Stimulated activated naive CD4-positive, alpha-beta T cell treated with Interleukin-2 at 50 U/mL for 16 hours (primary cell): ENCODE data around the gene TRIM8.

ENCODE experiments used
- DNase-seq: peaks from one replicate; lab custom pipeline; 2025; lab: John Stamatoyannopoulos, UW

The TRIM8 gene

GRCh38 chr10:102616066-102616770 lies 28.1 kb upstream of the TRIM8 start:
- DNase-seq = no peak

- DNase-seq = no peak
These were observed 27.2 kb upstream of the TRIM8 start for GRCh38 chr10:102617041-102617440.

GRCh38 chr10:102617816-102618215 lies 26.5 kb upstream of the TRIM8 start:
- no peak for DNase-seq

GRCh38 chr10:102619281-102619981 lies 24.8 kb upstream of the TRIM8 start:
- DNase-seq = no peak

- DNase-seq = no peak
These were observed 24.1 kb upstream of the TRIM8 start for GRCh38 chr10:102620138-102620590.

- DNase-seq = no peak
These were observed 23.5 kb upstream of the TRIM8 start for GRCh38 chr10:102620591-102621442.

GRCh38 chr10:102621443-102622325 lies 22.6 kb upstream of the TRIM8 start:
- no peak for DNase-seq

- no peak for DNase-seq
These were observed 20.2 kb upstream of the TRIM8 start for GRCh38 chr10:102624094-102624493.

- DNase-seq = no peak
These were observed 19.3 kb upstream of the TRIM8 start for GRCh38 chr10:102624751-102625645.

GRCh38 chr10:102626026-102626685 lies 18.1 kb upstream of the TRIM8 start:
- DNase-seq = no peak

GRCh38 chr10:102627291-102627735 lies 17.0 kb upstream of the TRIM8 start:
- DNase-seq = no peak

GRCh38 chr10:102627736-102628293 lies 16.5 kb upstream of the TRIM8 start:
- no peak for DNase-seq

- no peak for DNase-seq
These were observed 15.8 kb upstream of the TRIM8 start for GRCh38 chr10:102628451-102628911.

GRCh38 chr10:102629661-102630614 lies 14.3 kb upstream of the TRIM8 start:
- no peak for DNase-seq

GRCh38 chr10:102630663-102631062 lies 13.6 kb upstream of the TRIM8 start:
- DNase-seq = no peak

- DNase-seq = no peak
These were observed 12.5 kb upstream of the TRIM8 start for GRCh38 chr10:102631525-102632393.

- no peak for DNase-seq
These were observed 11.7 kb upstream of the TRIM8 start for GRCh38 chr10:102632394-102633111.
